Middle frontal gyrus (tissue), 1 donor: Measurements from ENCODE around the gene FAM161A.

ENCODE experiments used
- DNase-seq: peaks from one replicate; pipeline ENCODE4 v3.0.0-alpha.2; 2015; ENCODE audit warnings: low spot score; ENCODE audit errors: extremely low spot score

FAM161A gene

DNA sequence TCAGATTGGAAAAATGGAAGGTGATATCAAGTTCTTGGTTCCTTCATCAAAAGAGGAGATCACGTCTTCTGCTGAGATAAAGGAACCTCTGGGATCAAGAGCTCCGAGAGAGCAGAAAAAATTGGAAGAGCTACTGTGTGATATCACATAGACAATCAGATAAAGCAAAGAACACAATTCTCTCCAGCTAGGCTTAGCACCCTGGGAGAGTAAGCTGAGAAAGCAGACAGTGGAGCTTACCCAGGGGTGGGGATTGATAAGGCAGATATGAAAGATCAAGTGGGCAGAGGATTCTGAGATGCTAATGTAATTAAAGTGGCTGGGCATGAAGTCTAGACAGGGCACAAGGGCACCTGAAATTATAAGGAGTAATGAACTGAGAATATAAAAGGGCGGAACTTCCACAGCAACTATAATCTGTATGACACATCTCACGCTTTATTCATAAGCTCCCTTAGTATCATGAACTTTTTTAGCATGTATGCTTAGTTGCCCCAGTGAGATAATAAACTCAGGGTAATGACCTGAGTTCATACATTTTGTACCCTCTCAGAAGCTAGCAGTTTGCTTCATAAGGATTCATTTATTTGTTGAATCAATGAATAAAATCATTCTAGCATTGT lies 65.8 kb downstream of the FAM161A start:
- DNase-seq, result no peak

- DNase-seq, result no peak
These were observed 67.0 kb downstream of the FAM161A start for GRCh38 chr2:61786876-61787275.

- DNase-seq, result no peak
These were observed 68.3 kb downstream of the FAM161A start for GRCh38 chr2:61785583-61785982.

DNA sequence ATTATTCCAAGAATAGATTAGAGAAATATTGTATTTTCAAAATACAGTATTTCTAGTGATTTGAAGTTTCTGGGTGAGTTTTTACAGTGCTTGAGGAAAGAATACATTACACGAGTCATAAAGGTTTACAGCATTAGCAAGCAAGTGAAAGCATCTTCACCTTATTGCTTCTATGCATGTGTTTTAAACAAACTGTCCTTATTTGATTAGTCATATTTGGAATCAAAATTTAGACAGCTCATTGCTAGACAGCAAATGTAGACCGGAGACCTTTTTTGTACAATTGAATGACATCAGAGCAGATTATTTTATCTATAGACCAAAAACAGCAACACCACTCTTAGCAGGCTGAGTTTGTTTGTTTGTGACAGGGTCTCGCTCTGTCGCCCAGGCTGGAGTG lies 69.2 kb downstream of the FAM161A start:
- no peak for DNase-seq

- no peak for DNase-seq
These were observed 77.8 kb downstream of the FAM161A start for GRCh38 chr2:61775956-61776570.
